ENCODE measurements around the gene TMEM234. TPM values are rescaled to one million over a fixed set of nuclear protein-coding genes. Genes with fewer than 3 reads are reported as not detected.

Gene TMEM234
- total and polyA plus RNA-seq, 2 of the 13 experiments (the other 11 are each of a cell fraction or from before 2014, with no cell fraction given) = 6.1 to 9.0 TPM

DNA sequence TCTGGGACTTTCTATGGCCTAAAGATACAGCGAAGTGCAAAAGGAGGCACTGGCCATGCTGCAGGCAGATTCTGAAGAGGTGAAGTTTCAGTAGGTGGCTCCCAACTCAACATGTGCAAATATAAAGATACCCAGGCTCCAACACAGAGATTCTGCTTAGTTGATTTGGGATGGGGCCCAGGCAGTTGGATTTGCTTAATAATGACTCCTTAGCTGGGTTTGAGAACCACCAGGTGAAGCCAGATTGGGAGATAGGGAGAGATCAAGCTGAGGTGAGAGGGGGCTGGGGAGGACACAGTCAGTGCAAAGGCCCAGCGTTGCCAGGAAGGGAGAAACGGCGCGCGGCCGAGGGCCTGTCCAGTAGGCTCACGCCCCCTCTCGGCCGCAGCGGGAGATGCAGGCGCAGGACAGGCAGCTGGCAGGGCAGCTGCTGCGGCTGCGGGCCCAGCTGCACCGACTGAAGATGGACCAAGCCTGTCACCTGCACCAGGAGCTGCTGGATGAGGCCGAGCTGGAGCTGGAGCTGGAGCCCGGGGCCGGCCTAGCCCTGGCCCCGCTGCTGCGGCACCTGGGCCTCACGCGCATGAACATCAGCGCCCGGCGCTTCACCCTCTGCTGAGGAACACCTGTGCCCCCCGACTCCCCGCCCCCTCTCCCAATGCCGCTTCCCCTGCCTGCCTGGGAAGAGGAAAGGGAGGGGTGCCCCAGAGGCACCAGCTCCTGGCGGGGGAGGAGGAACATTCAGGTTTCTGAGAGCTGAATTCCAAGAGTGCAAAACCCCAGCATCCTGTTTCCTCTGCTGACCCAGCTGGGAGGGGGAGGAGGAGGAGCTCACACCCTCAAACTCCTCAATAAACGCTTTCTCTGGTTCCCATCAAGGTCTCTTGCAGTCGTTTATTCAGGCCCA is 26.1 kb upstream of the TMEM234 start (continued):
- TF ChIP-seq, protein P1, sequence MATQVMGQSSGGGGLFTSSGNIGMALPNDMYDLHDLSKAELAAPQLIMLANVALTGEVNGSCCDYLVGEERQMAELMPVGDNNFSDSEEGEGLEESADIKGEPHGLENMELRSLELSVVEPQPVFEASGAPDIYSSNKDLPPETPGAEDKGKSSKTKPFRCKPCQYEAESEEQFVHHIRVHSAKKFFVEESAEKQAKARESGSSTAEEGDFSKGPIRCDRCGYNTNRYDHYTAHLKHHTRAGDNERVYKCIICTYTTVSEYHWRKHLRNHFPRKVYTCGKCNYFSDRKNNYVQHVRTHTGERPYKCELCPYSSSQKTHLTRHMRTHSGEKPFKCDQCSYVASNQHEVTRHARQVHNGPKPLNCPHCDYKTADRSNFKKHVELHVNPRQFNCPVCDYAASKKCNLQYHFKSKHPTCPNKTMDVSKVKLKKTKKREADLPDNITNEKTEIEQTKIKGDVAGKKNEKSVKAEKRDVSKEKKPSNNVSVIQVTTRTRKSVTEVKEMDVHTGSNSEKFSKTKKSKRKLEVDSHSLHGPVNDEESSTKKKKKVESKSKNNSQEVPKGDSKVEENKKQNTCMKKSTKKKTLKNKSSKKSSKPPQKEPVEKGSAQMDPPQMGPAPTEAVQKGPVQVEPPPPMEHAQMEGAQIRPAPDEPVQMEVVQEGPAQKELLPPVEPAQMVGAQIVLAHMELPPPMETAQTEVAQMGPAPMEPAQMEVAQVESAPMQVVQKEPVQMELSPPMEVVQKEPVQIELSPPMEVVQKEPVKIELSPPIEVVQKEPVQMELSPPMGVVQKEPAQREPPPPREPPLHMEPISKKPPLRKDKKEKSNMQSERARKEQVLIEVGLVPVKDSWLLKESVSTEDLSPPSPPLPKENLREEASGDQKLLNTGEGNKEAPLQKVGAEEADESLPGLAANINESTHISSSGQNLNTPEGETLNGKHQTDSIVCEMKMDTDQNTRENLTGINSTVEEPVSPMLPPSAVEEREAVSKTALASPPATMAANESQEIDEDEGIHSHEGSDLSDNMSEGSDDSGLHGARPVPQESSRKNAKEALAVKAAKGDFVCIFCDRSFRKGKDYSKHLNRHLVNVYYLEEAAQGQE (IDR thresholded peaks at IDR 0.05; ENCODE audit: borderline replicate concordance in 1 of 2, low read depth in 1 of 2, low read length in 2 of 2) = no peak
- TF ChIP-seq TAF1 (CRISPR knock-in tag; IDR thresholded peaks at IDR 0.05) = 0 out of 2 replicates have a peak, but pooled peaks have one; percentile 6
- TF ChIP-seq ZNF652 (CRISPR knock-in tag; IDR thresholded peaks at IDR 0.05; ENCODE audit: borderline replicate concordance, low read depth) = no peak
- TF ChIP-seq, protein P2, sequence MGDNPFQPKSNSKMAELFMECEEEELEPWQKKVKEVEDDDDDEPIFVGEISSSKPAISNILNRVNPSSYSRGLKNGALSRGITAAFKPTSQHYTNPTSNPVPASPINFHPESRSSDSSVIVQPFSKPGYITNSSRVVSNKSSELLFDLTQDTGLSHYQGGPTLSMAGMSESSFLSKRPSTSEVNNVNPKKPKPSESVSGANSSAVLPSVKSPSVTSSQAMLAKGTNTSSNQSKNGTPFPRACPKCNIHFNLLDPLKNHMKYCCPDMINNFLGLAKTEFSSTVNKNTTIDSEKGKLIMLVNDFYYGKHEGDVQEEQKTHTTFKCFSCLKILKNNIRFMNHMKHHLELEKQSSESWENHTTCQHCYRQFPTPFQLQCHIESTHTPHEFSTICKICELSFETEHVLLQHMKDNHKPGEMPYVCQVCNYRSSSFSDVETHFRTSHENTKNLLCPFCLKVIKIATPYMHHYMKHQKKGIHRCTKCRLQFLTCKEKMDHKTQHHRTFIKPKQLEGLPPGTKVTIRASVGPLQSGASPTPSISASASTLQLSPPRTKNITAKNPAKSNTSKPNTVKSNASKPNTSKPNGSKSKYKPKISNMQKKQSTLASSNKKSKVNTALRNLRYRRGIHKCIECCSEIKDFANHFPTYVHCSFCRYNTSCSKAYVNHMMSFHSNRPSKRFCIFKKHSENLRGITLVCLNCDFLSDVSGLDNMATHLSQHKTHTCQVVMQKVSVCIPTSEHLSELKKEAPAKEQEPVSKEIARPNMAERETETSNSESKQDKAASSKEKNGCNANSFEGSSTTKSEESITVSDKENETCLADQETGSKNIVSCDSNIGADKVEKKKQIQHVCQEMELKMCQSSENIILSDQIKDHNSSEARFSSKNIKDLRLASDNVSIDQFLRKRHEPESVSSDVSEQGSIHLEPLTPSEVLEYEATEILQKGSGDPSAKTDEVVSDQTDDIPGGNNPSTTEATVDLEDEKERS (CRISPR knock-in tag; IDR thresholded peaks at IDR 0.05) = peak; percentile 90
- TF ChIP-seq ZNF263 (CRISPR knock-in tag; IDR thresholded peaks at IDR 0.05) = peak; percentile 25; the same call in 1 of the 2 replicates
- TF ChIP-seq TP53 (CRISPR knock-in tag; conservative IDR thresholded peaks at IDR 0.05) = no peak
- TF ChIP-seq, protein P3, sequence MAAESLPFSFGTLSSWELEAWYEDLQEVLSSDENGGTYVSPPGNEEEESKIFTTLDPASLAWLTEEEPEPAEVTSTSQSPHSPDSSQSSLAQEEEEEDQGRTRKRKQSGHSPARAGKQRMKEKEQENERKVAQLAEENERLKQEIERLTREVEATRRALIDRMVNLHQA (CRISPR knock-in tag; IDR thresholded peaks at IDR 0.05) = no peak
- TF ChIP-seq PCBP1 (IDR thresholded peaks at IDR 0.05; ENCODE audit: borderline replicate concordance, low read depth, low read length) = 0 out of 2 replicates have a peak, but pooled peaks have one; percentile 75
- peak; percentile 40; the same call in 1 of the 2 replicates for TF ChIP-seq FOSL2 (CRISPR knock-in tag; IDR thresholded peaks at IDR 0.05)
- TF ChIP-seq KDM5B (CRISPR knock-in tag; IDR thresholded peaks at IDR 0.05; ENCODE audit: borderline replicate concordance) = peak; percentile 74; the same call in 1 of the 2 replicates
- TF ChIP-seq KDM2A (CRISPR knock-in tag; IDR thresholded peaks at IDR 0.05; ENCODE audit: borderline replicate concordance, low read depth) = peak; percentile 76; the same call in 1 of the 2 replicates
- TF ChIP-seq, protein P4, sequence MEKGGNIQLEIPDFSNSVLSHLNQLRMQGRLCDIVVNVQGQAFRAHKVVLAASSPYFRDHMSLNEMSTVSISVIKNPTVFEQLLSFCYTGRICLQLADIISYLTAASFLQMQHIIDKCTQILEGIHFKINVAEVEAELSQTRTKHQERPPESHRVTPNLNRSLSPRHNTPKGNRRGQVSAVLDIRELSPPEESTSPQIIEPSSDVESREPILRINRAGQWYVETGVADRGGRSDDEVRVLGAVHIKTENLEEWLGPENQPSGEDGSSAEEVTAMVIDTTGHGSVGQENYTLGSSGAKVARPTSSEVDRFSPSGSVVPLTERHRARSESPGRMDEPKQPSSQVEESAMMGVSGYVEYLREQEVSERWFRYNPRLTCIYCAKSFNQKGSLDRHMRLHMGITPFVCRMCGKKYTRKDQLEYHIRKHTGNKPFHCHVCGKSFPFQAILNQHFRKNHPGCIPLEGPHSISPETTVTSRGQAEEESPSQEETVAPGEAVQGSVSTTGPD (CRISPR knock-in tag; IDR thresholded peaks at IDR 0.05) = no peak
